Activated CD4-positive, alpha-beta T cell treated with anti-CD3 and anti-CD28 coated beads for 36 hours (primary cell): ENCODE measurements around the gene NCOR2. TPM values are rescaled to one million over a fixed set of nuclear protein-coding genes. Genes with fewer than 3 reads are reported as not detected.
A peak's percentile ranks its signal among the peaks of the same experiment; 100 is the strongest.

Source experiments
- ATAC-seq: fragments of 200-7000 bp; cut with Tn5 transposase; one replicate; pipeline ENCODE4 v1.10.0; 2021; ENCODE audit warnings: mild to moderate bottlenecking, moderate library complexity
- CTCF ChIA-PET: fragments of 350-600 bp; sonication (Branson Sonifier 250); formaldehyde crosslinking; loops from one replicate; lab custom pipeline; 2021; ENCODE audit warnings: antibody characterized with exemption; lab: Charles Lee
- POLR2A ChIA-PET: fragments of 350-600 bp; sonication (Branson Sonifier 250); formaldehyde crosslinking; loops from one replicate; lab custom pipeline; 2021; ENCODE audit warnings: antibody characterized with exemption, inconsistent platforms; lab: Charles Lee
- DNase-seq: peaks from one replicate; pipeline ENCODE4 v3.0.0-alpha.2; 2020
- H3K27ac Mint-ChIP-seq: one replicate; pipeline ENCODE4 v1.8.0; 2021; ENCODE audit warnings: mixed read lengths
- H3K27me3 Mint-ChIP-seq: one replicate; pipeline ENCODE4 v1.8.0; 2021; ENCODE audit warnings: mixed read lengths
- H3K36me3 Mint-ChIP-seq: one replicate; pipeline ENCODE4 v1.8.0; 2021; ENCODE audit warnings: low read depth, mixed read lengths
- H3K4me1 Mint-ChIP-seq: one replicate; pipeline ENCODE4 v1.8.0; 2021; ENCODE audit warnings: mixed read lengths
- H3K4me3 Mint-ChIP-seq: one replicate; pipeline ENCODE4 v1.8.0; 2021; ENCODE audit warnings: mild to moderate bottlenecking, moderate library complexity, mixed read lengths
- H3K9me3 Mint-ChIP-seq: one replicate; pipeline ENCODE4 v1.8.0; 2021; ENCODE audit warnings: low read depth, mixed read lengths
- intact Hi-C, 2 experiments: fragments of 100-400 bp; cut with DNase I in 1 of 2; cut with micrococcal nuclease in 1 of 2; formaldehyde crosslinking; loops; one replicate each; pipeline versions ENCODE4 v1.14.2 to v1.15.1; 2022 to 2024; cut with DNase I, micrococcal nuclease
- total RNA-seq, 2 experiments: library from RNA; stranded (reverse); gene quantifications; one replicate each; pipeline ENCODE4 v1.2.3, GENCODE V29; 2021

Gene NCOR2
- total RNA-seq, result 100 to 1,000 TPM; 103 to 115 TPM

GRCh38 chr12:124566997-124567672 lies at the start of gene NCOR2:
NCOR2 (minus strand) TSS chr12:124567612; CDS start chr12:124495251, 72,361 bp downstream.
- Mint-ChIP-seq H3K9me3 (no peaks in the 10 kb centered on the region), H3K4me1 (peaks cover 37% of the 10 kb centered on the region), H3K27ac (peak within 1 kb of the TSS; percentile 90), H3K4me3 (peak within 1 kb of the TSS; percentile 90), H3K36me3 (no peaks in the 10 kb centered on the region), H3K27me3 (no peaks in the 10 kb centered on the region)
- ATAC-seq, result peak; percentile 30
- CTCF ChIA-PET, result no interaction called here
- POLR2A ChIA-PET, result interaction anchor here (0.6 to 1.3 kb wide), 4 partner anchors 21 to 350 kb away, joined by 3 to 5 read pairs (median 3); no protein-coding TSS in a partner anchor
- intact Hi-C loops, result loop anchor here (1.0 to 10.0 kb wide), 14 partner anchors 18 to 852 kb away; partner anchors contain the start of genes ATP6V0A2 (in 1 of the 2), CCDC92 (in 1 of the 2), DHX37 (in 1 of the 2) and SCARB1 (in 1 of the 2)
- DNase-seq, result peak; percentile 72

GRCh38 chr12:124616394-124617221 lies 49.2 kb upstream of the NCOR2 start:
- Mint-ChIP-seq H3K4me3 (no peak overlapping the region), H3K27me3 (no peaks in the 10 kb centered on the region), H3K27ac (no peak overlapping the region), H3K36me3 (no peaks in the 10 kb centered on the region), H3K4me1 (peaks cover 3% of the 10 kb centered on the region), H3K9me3 (peaks cover 3% of the 10 kb centered on the region)
- intact Hi-C loops, result no loop called here
- ATAC-seq (no peak), DNase-seq (no peak)
- CTCF ChIA-PET, result no interaction called here
- POLR2A ChIA-PET, result no interaction called here

GRCh38 chr12:124614512-124615292 lies 47.3 kb upstream of the NCOR2 start:
- H3K9me3 Mint-ChIP-seq, result peaks cover 3% of the 10 kb centered on the region
- no peaks in the 10 kb centered on the region for H3K27me3 Mint-ChIP-seq
- no peaks in the 10 kb centered on the region for H3K36me3 Mint-ChIP-seq
- H3K4me1 Mint-ChIP-seq, result peaks cover 4% of the 10 kb centered on the region
- H3K4me3 Mint-ChIP-seq, result no peak overlapping the region
- ChIA-PET CTCF (interaction anchor here (0.7 kb wide), 1 partner anchor 28 kb away, joined by 3 read pairs; no protein-coding TSS in a partner anchor), POLR2A (no interaction called here)
- DNase-seq (no peak), ATAC-seq (no peak)
- H3K27ac Mint-ChIP-seq, result no peak overlapping the region
- intact Hi-C loops, result no loop called here

GRCh38 chr12:124613151-124613585 lies 45.8 kb upstream of the NCOR2 start:
- Mint-ChIP-seq H3K4me3 (no peak overlapping the region), H3K4me1 (peaks cover 19% of the 10 kb centered on the region)

GRCh38 chr12:124612410-124612680 lies 44.9 kb upstream of the NCOR2 start:
- ATAC-seq (no peak), DNase-seq (no peak)
- intact Hi-C loops, result no loop called here
- peaks cover 21% of the 10 kb centered on the region for H3K4me1 Mint-ChIP-seq
- H3K27ac Mint-ChIP-seq, result no peak overlapping the region
- H3K27me3 Mint-ChIP-seq, result no peaks in the 10 kb centered on the region
- ChIA-PET CTCF (no interaction called here), POLR2A (no interaction called here)
- no peak overlapping the region for H3K4me3 Mint-ChIP-seq
- H3K36me3 Mint-ChIP-seq, result no peaks in the 10 kb centered on the region
- H3K9me3 Mint-ChIP-seq, result peaks cover 3% of the 10 kb centered on the region

More at GRCh38 chr12:124613151-124613585, 45.8 kb upstream of the NCOR2 start:
- no peaks in the 10 kb centered on the region for H3K36me3 Mint-ChIP-seq
- DNase-seq, result no peak
- no peak for ATAC-seq
- peaks cover 3% of the 10 kb centered on the region for H3K9me3 Mint-ChIP-seq
- H3K27me3 Mint-ChIP-seq, result no peaks in the 10 kb centered on the region
- H3K27ac Mint-ChIP-seq, result no peak overlapping the region
- CTCF ChIA-PET, result interaction anchor here (0.6 to 0.9 kb wide), 3 partner anchors 15 to 257 kb away, joined by 3 to 4 read pairs (median 3); no protein-coding TSS in a partner anchor
- intact Hi-C loops, result no loop called here
- POLR2A ChIA-PET, result no interaction called here

GRCh38 chr12:124611559-124612409 lies 44.4 kb upstream of the NCOR2 start:
- Mint-ChIP-seq H3K4me3 (no peak overlapping the region), H3K4me1 (peaks cover 21% of the 10 kb centered on the region), H3K27ac (no peak overlapping the region), H3K9me3 (peaks cover 3% of the 10 kb centered on the region), H3K27me3 (no peaks in the 10 kb centered on the region), H3K36me3 (no peaks in the 10 kb centered on the region)
- DNase-seq (no peak), ATAC-seq (no peak)
- intact Hi-C loops, result no loop called here
- CTCF ChIA-PET, result no interaction called here
- POLR2A ChIA-PET, result no interaction called here

GRCh38 chr12:124610629-124611558 lies 43.5 kb upstream of the NCOR2 start:
- H3K27ac Mint-ChIP-seq, result no peak overlapping the region

GRCh38 chr12:124610021-124610612 lies 42.7 kb upstream of the NCOR2 start:
- POLR2A ChIA-PET, result no interaction called here
- no peak for ATAC-seq
- intact Hi-C loops, result no loop called here
- peaks cover 21% of the 10 kb centered on the region for H3K4me1 Mint-ChIP-seq
- H3K9me3 Mint-ChIP-seq, result peaks cover 3% of the 10 kb centered on the region
- no peaks in the 10 kb centered on the region for H3K36me3 Mint-ChIP-seq
- H3K27me3 Mint-ChIP-seq, result no peaks in the 10 kb centered on the region
- H3K27ac Mint-ChIP-seq, result no peak overlapping the region
- DNase-seq, result peak; percentile 17
- H3K4me3 Mint-ChIP-seq, result no peak overlapping the region
- CTCF ChIA-PET, result interaction anchor here (0.6 to 1.4 kb wide), 4 partner anchors 13 to 574 kb away, joined by 3 to 4 read pairs (median 3); no protein-coding TSS in a partner anchor

More at GRCh38 chr12:124610629-124611558, 43.5 kb upstream of the NCOR2 start:
- POLR2A ChIA-PET, result no interaction called here
- Mint-ChIP-seq H3K4me3 (no peak overlapping the region), H3K36me3 (no peaks in the 10 kb centered on the region), H3K4me1 (peaks cover 21% of the 10 kb centered on the region), H3K9me3 (peaks cover 3% of the 10 kb centered on the region), H3K27me3 (no peaks in the 10 kb centered on the region)
- ATAC-seq, result no peak
- DNase-seq, result no peak
- intact Hi-C loops, result no loop called here
- CTCF ChIA-PET, result interaction anchor here (0.6 to 0.7 kb wide), 2 partner anchors 121 to 474 kb away, joined by 3 to 4 read pairs; no protein-coding TSS in a partner anchor

- intact Hi-C loops, result no loop called here
- ChIA-PET POLR2A (no interaction called here), CTCF (interaction anchor here (0.9 to 1.4 kb wide), 2 partner anchors 12 to 573 kb away, joined by 3 read pairs; no protein-coding TSS in a partner anchor)
- no peaks in the 10 kb centered on the region for H3K27me3 Mint-ChIP-seq
- DNase-seq (peak; percentile 88), ATAC-seq (peak; percentile 90)
- peaks cover 3% of the 10 kb centered on the region for H3K9me3 Mint-ChIP-seq
- peak overlapping the region; percentile 7 for H3K27ac Mint-ChIP-seq
- peak overlapping the region; percentile 2 for H3K4me3 Mint-ChIP-seq
- peaks cover 21% of the 10 kb centered on the region for H3K4me1 Mint-ChIP-seq
- no peaks in the 10 kb centered on the region for H3K36me3 Mint-ChIP-seq
These were observed 41.9 kb upstream of the NCOR2 start for GRCh38 chr12:124609041-124609989.
